M059J (cell line): Measurements from ENCODE around the gene MRGPRG. TPM values are rescaled to one million over a fixed set of nuclear protein-coding genes. Genes with fewer than 3 reads are reported as not detected.

ENCODE experiments used
- DNase-seq: peaks from one replicate; pipeline ENCODE4 v3.0.0-alpha.2; 2012; ENCODE audit warnings: low read depth
- total RNA-seq: library from RNA; depleted of rRNA; stranded (reverse); fragments of >200 nt; shearing (Covaris generic); gene quantifications from 2 replicates; pipeline ENCODE4 v1.2.3, GENCODE V29; 2014

The MRGPRG gene
- total RNA-seq, 1 experiment from 2014 or later = not detected

- no peak for DNase-seq
Observed at GRCh38 chr11:3225826-3226750, 7.5 kb upstream of the MRGPRG start.

GRCh38 chr11:3225159-3225758, 6.6 kb upstream of the MRGPRG start:
- DNase-seq = no peak

GRCh38 chr11:3224401-3225057, 5.9 kb upstream of the MRGPRG start:
- DNase-seq = no peak

- DNase-seq = no peak
Observed at GRCh38 chr11:3223932-3224381, 5.3 kb upstream of the MRGPRG start.

- DNase-seq = no peak
Observed at GRCh38 chr11:3222941-3223915, 4.6 kb upstream of the MRGPRG start.

GRCh38 chr11:3222003-3222855, 3.6 kb upstream of the MRGPRG start:
- DNase-seq = no peak

- no peak for DNase-seq
Observed at GRCh38 chr11:3221408-3222002, 2.9 kb upstream of the MRGPRG start.

- DNase-seq = no peak
Observed at GRCh38 chr11:3220521-3221407, 2.2 kb upstream of the MRGPRG start.

- DNase-seq = no peak
Observed at GRCh38 chr11:3220101-3220500, 1.5 kb upstream of the MRGPRG start.

GRCh38 chr11:3219281-3219892, 774 bp upstream of the MRGPRG start:
- DNase-seq = no peak

GRCh38 chr11:3217818-3218482, 663 bp downstream of the MRGPRG start:
- DNase-seq = no peak

GRCh38 chr11:3216027-3216525, 2.5 kb downstream of the MRGPRG start:
- no peak for DNase-seq

- no peak for DNase-seq
Observed at GRCh38 chr11:3215346-3216026, 3.1 kb downstream of the MRGPRG start.

- DNase-seq = no peak
Observed at GRCh38 chr11:3214420-3214699, 4.3 kb downstream of the MRGPRG start.

GRCh38 chr11:3213659-3214419, 4.8 kb downstream of the MRGPRG start:
- DNase-seq = no peak

GRCh38 chr11:3208272-3208671, 10.3 kb downstream of the MRGPRG start:
- DNase-seq = no peak
